Measurements from ENCODE around the gene ATL3. TPM values are rescaled to one million over a fixed set of nuclear protein-coding genes. Genes with fewer than 3 reads are reported as not detected.

Gene ATL3
- total RNA-seq, 1 donor from 2014 or later = 31.8 TPM

DNA sequence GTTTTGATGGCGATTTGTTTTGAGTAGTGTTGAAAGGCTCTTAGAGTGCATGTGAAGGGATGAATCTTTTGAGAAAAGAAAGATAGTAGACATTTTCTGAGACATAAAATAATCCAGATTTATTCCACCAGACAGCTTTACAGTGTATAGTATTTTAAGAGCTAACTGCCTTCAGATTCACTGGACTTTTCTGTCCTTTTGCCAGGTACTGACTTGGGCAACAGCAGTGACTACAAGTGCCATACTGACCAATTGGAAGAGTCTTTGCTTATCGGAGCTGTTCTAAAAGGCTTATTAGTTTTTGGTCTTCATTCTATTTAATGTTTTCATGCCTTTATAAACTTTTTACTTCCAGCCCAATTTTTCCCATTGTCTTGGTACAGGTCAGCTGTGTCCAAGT lies 42.6 kb upstream of the ATL3 start:
- H3K36me3 Mint-ChIP-seq (ENCODE audit: low read depth) = no peaks in the 10 kb centered on the region
- intact Hi-C loops (cut with micrococcal nuclease) = no loop called here

DNA sequence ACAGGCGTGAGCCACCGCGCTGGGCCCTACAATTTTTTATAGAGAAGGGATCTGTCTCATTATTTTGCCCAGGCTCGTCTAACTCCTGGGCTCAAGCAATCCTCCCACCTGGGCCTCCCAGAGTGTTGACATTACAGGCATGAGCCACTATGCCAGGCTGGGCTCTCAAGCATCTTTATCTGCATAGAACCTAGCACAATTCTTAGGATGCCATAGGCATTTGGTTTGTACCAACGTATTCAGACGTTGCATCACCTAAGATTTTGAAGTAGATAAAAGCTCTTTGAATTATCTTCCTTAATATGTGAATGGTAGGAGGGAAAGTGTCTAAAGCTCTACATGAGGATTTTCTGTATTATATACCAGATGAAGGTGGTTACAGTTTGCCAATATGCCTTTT lies 40.7 kb upstream of the ATL3 start:
- POLR2A ChIA-PET = no interaction called here
- Mint-ChIP-seq H3K27me3 (no peaks in the 10 kb centered on the region), H3K27ac (no peak overlapping the region), H3K36me3 (ENCODE audit: low read depth) (no peaks in the 10 kb centered on the region), H3K4me1 (no peaks in the 10 kb centered on the region), H3K9me3 (no peaks in the 10 kb centered on the region), H3K4me3 (no peak overlapping the region)
- intact Hi-C loops (cut with micrococcal nuclease) = no loop called here
- DNase-seq (no peak), ATAC-seq (ENCODE audit: low read depth) (no peak)
- TF ChIP-seq, protein P1, sequence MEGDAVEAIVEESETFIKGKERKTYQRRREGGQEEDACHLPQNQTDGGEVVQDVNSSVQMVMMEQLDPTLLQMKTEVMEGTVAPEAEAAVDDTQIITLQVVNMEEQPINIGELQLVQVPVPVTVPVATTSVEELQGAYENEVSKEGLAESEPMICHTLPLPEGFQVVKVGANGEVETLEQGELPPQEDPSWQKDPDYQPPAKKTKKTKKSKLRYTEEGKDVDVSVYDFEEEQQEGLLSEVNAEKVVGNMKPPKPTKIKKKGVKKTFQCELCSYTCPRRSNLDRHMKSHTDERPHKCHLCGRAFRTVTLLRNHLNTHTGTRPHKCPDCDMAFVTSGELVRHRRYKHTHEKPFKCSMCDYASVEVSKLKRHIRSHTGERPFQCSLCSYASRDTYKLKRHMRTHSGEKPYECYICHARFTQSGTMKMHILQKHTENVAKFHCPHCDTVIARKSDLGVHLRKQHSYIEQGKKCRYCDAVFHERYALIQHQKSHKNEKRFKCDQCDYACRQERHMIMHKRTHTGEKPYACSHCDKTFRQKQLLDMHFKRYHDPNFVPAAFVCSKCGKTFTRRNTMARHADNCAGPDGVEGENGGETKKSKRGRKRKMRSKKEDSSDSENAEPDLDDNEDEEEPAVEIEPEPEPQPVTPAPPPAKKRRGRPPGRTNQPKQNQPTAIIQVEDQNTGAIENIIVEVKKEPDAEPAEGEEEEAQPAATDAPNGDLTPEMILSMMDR (IDR thresholded peaks at IDR 0.05) = no peak
- CTCF ChIA-PET = no interaction called here

More for the DNA sequence above, 42.6 kb upstream of the ATL3 start:
- Mint-ChIP-seq H3K27ac (no peak overlapping the region), H3K27me3 (no peaks in the 10 kb centered on the region), H3K9me3 (no peaks in the 10 kb centered on the region), H3K4me3 (no peak overlapping the region), H3K4me1 (no peaks in the 10 kb centered on the region)
- CTCF ChIA-PET = no interaction called here
- ATAC-seq (ENCODE audit: low read depth) (no peak), DNase-seq (no peak)
- POLR2A ChIA-PET = no interaction called here
- TF ChIP-seq, protein P1 (IDR thresholded peaks at IDR 0.05) = no peak

DNA sequence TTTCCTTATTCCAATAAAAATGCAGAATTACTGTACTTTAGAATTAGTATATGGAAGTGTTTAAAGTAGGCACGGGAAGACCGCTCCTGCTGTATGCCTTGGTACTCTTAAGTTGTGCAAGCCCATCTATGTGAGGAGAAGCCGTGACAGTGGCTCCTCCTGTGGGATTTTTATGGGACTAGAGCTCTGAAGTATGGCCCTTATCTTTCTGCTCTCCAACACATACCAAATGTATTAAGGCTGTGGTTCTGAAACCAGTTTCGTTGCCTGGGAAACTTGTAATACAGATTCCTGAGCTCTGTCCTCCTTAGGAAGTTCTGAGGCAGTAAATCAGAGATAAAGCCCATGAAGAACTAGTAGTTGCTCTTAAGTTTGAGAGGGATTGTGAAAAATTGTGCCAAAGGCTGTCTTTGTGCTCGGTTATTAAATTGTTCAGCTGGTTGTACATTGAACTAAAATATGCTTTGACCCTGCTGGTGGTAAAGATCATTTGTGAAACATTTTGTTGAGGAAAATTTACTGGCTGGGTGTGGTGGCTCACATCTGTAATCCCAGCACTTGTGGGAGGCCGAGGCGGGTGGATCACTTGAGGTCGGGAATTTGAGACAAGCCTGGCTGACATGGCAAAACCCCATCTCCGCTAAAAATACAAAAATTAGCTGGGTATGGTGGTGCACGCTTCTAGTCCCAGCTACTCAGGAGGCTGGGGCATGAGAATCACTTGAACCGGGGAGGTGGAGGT lies 39.5 kb upstream of the ATL3 start:
- no peaks in the 10 kb centered on the region for H3K9me3 Mint-ChIP-seq
- H3K36me3 Mint-ChIP-seq (ENCODE audit: low read depth) = no peaks in the 10 kb centered on the region
- H3K27ac Mint-ChIP-seq = no peak overlapping the region
- DNase-seq (no peak), ATAC-seq (ENCODE audit: low read depth) (no peak)
- POLR2A ChIA-PET = no interaction called here
- TF ChIP-seq, protein P1 (IDR thresholded peaks at IDR 0.05) = no peak
- no peak overlapping the region for H3K4me3 Mint-ChIP-seq
- intact Hi-C loops (cut with micrococcal nuclease) = no loop called here
- H3K4me1 Mint-ChIP-seq = no peaks in the 10 kb centered on the region
- CTCF ChIA-PET = interaction anchor here (0.6 to 1.2 kb wide), 2 partner anchors 26 to 437 kb away, joined by 3 read pairs; no protein-coding TSS in a partner anchor
- H3K27me3 Mint-ChIP-seq = no peaks in the 10 kb centered on the region

DNA sequence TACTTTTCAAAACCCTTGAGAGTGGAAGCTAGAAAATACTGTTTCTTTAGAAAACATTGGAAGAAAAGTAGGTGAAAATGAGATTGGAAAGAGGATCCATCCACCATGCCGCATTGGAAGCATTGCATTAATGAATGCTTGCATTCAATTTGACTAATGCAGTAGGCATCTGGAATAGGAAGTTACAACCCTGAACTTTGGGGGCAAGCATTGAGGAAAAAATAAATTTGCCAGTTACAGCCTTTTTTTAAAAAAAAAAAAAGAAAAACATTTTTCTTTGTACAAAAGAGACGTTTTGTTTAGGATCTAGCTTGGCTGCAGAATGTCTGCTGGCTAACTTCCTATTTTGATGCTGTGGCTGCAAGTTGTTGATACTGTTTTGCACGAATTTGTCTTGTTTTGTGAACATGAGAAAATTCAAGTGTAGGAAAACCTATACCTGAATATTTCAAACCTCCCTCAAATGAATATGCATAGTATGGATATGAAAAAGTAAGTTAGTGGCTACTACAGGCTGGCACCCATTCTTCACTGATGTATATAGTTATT lies 38.2 kb upstream of the ATL3 start:
- ATAC-seq (ENCODE audit: low read depth) (no peak), DNase-seq (no peak)
- Mint-ChIP-seq H3K9me3 (no peaks in the 10 kb centered on the region), H3K4me1 (peaks cover 4% of the 10 kb centered on the region), H3K27ac (no peak overlapping the region), H3K4me3 (no peak overlapping the region), H3K36me3 (ENCODE audit: low read depth) (no peaks in the 10 kb centered on the region), H3K27me3 (no peaks in the 10 kb centered on the region)
- ChIA-PET POLR2A (no interaction called here), CTCF (no interaction called here)
- TF ChIP-seq, protein P1 (IDR thresholded peaks at IDR 0.05) = no peak
- intact Hi-C loops (cut with micrococcal nuclease) = no loop called here

DNA sequence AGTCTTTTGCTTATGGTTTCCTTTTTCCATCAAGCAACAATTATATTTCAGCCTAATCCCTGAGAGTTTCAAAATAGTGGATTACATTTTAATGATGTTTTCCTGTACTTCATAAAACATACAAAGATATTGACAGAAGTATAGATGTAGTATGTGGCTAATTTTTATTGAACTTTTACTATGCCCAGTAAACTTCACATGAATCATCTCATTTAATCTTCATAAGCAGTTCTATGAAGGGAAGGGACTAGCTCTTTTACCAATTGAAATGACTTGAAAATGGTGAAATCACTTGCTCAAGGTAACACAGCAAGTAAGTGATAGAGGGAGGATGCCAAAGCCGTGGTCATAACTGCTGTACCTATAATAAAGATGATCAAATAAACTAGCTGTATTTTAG lies 37.6 kb upstream of the ATL3 start:
- TF ChIP-seq, protein P1 (IDR thresholded peaks at IDR 0.05) = no peak
- POLR2A ChIA-PET = no interaction called here
- intact Hi-C loops (cut with micrococcal nuclease) = no loop called here
- no peak for ATAC-seq (ENCODE audit: low read depth)
- no peaks in the 10 kb centered on the region for H3K27me3 Mint-ChIP-seq
- H3K36me3 Mint-ChIP-seq (ENCODE audit: low read depth) = no peaks in the 10 kb centered on the region
- no peak overlapping the region for H3K4me3 Mint-ChIP-seq
- H3K27ac Mint-ChIP-seq = no peak overlapping the region
- CTCF ChIA-PET = no interaction called here
- H3K9me3 Mint-ChIP-seq = no peaks in the 10 kb centered on the region
- DNase-seq = no peak
- peaks cover 8% of the 10 kb centered on the region for H3K4me1 Mint-ChIP-seq

Data from activated B cell treated with CpG ODN at 0.5 μM for 24 hours (primary cell).